HG02763 (cell line): ENCODE data around the gene MCM10.
"Not testable (repeated sequence)": the region's sequence is repeated elsewhere in the genome, so short reads cannot be mapped to it uniquely, and the experiment has no call there.

Experiments
- ATAC-seq: cut with Tn5 transposase; IDR thresholded peaks from one replicate; pipeline ENCODE4 v1.9.1; 2021; ENCODE audit warnings: mild to moderate bottlenecking, moderate library complexity; ENCODE audit not compliant: unreplicated experiment

The MCM10 gene

GRCh38 chr10:13160934-13161856 is at the start of gene MCM10:
Gene MCM10, plus strand, starts transcription at chr10:13161558. Its CDS starts 2,645 bp downstream, at chr10:13164203.
- ATAC-seq = peak; percentile 99

GRCh38 chr10:13113544-13113943 is 47.8 kb upstream of the MCM10 start:
- ATAC-seq = no peak

GRCh38 chr10:13115832-13116803 is 45.2 kb upstream of the MCM10 start:
- ATAC-seq = peak; percentile 43

- ATAC-seq = no peak
These were observed 43.2 kb upstream of the MCM10 start for GRCh38 chr10:13117841-13118783.

GRCh38 chr10:13118784-13119410 is 42.5 kb upstream of the MCM10 start:
- no peak for ATAC-seq

- ATAC-seq = no peak
These were observed 40.4 kb upstream of the MCM10 start for GRCh38 chr10:13120786-13121499.

- no peak for ATAC-seq
These were observed 39.9 kb upstream of the MCM10 start for GRCh38 chr10:13121500-13121854.

- ATAC-seq = no peak
These were observed 24.7 kb upstream of the MCM10 start for GRCh38 chr10:13136651-13137050.

GRCh38 chr10:13139150-13139549 is 22.2 kb upstream of the MCM10 start:
- no peak for ATAC-seq

- ATAC-seq = no peak
These were observed 21.7 kb upstream of the MCM10 start for GRCh38 chr10:13139676-13140075.

- ATAC-seq = no peak
These were observed 20.6 kb upstream of the MCM10 start for GRCh38 chr10:13140627-13141190.

- ATAC-seq = no peak
These were observed 17.6 kb upstream of the MCM10 start for GRCh38 chr10:13143766-13144165.

GRCh38 chr10:13144814-13145213 is 16.5 kb upstream of the MCM10 start:
- no peak for ATAC-seq

- ATAC-seq = no peak
These were observed 15.0 kb upstream of the MCM10 start for GRCh38 chr10:13146379-13146778.

GRCh38 chr10:13147161-13147560 is 14.2 kb upstream of the MCM10 start:
- ATAC-seq = no peak

GRCh38 chr10:13152296-13152695 is 9.1 kb upstream of the MCM10 start:
- ATAC-seq = no peak

GRCh38 chr10:13155860-13156259 is 5.5 kb upstream of the MCM10 start:
- ATAC-seq = not testable (repeated sequence)

- ATAC-seq = no peak
These were observed 3.0 kb upstream of the MCM10 start for GRCh38 chr10:13158401-13158800.

GRCh38 chr10:13161857-13162271 is 506 bp downstream of the MCM10 start:
- ATAC-seq = no peak
